HG02759 (cell line): ENCODE data around the gene QSOX2.

ENCODE experiments used
- ATAC-seq: cut with Tn5 transposase; IDR thresholded peaks from one replicate; pipeline ENCODE4 v1.9.1; 2021; ENCODE audit warnings: mild to moderate bottlenecking, moderate library complexity; ENCODE audit not compliant: unreplicated experiment

QSOX2 gene, protein sequence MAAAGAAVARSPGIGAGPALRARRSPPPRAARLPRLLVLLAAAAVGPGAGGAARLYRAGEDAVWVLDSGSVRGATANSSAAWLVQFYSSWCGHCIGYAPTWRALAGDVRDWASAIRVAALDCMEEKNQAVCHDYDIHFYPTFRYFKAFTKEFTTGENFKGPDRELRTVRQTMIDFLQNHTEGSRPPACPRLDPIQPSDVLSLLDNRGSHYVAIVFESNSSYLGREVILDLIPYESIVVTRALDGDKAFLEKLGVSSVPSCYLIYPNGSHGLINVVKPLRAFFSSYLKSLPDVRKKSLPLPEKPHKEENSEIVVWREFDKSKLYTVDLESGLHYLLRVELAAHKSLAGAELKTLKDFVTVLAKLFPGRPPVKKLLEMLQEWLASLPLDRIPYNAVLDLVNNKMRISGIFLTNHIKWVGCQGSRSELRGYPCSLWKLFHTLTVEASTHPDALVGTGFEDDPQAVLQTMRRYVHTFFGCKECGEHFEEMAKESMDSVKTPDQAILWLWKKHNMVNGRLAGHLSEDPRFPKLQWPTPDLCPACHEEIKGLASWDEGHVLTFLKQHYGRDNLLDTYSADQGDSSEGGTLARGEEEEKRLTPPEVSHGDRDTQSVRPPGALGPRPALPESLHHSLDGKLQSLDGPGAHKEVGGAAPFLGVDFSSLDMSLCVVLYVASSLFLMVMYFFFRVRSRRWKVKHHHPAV

DNA sequence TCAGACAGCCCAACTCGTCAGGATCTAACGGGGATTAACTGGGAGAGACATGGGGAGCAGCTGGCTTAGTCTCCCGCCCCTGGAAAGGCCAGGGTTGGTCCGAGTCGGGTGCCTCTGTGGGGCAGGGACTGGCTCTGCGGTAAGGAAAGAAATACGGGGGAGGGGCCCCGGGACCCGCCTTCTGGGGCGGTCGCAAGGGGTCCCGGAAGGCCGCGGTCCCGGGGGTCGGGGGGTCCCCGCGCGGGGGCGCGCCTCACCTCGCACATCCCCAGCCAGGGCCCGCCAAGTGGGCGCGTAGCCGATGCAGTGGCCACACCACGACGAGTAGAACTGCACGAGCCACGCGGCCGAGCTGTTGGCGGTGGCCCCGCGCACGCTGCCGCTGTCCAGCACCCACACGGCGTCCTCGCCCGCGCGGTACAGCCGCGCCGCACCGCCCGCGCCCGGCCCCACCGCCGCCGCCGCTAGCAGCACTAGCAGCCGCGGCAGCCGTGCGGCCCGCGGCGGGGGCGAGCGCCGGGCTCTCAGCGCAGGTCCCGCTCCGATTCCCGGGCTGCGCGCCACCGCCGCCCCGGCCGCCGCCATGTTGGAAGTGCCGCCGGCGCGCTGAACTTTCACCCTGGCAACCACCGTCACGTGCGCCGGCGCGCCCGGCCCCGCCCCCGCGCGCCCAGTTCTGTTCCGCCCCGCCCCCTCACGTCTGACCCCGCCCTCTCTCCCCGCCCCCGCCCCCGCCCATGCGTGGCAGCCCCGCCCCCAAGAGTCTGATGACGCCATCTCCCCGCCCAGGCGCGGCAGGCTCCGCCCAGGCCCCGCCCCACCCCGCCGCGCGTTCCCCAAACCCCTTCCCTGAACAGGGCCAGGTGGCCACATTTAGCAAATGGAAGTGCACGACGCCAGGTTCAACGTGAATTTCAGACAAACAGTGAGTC, at the start of gene QSOX2:
Gene QSOX2, minus strand, starts transcription at position 594 of the 932 bp plus-strand sequence. Its CDS starts 9 bp downstream, at position 585.
- peak; percentile 68 for ATAC-seq

DNA sequence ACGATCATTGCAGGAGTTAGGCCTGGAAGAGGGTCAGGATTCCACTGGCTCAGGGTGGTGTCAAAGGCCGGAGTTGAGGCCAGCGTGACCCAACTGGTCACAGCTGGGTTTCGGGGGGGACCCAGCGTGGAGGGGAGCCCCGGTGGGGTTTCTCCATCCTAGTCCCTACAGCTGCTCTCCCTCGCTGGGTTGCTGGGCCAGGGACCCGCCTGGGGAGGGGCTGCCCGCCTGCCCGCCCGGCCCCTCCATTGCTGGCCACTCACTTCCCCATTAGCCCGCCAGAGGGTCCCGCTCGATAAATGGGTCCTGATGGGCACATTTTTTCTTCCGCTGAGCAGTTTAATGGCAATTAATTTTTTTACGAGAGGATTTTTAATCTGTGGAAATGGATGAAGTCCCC, 49.4 kb upstream of the QSOX2 start:
- ATAC-seq: no peak

DNA sequence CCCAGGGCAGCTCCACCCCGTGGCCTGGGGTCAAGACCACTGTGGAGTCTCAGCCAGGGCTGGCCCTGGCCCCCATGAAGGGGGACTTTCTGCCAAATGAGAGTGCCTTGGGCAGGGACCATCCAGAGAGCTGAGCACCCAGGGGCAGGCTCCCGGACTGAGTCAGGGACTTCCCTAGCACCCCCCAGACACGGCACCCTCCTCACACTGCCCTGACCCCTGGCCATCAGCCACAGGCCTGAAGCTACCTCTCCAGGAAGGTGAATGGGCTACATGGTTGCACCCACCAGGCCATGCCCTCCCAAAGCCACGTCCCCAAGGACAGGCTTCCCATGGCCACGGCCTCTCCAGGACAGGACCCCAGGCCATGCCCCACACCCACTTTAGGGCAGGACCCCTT, 48.8 kb upstream of the QSOX2 start:
- no peak for ATAC-seq

DNA sequence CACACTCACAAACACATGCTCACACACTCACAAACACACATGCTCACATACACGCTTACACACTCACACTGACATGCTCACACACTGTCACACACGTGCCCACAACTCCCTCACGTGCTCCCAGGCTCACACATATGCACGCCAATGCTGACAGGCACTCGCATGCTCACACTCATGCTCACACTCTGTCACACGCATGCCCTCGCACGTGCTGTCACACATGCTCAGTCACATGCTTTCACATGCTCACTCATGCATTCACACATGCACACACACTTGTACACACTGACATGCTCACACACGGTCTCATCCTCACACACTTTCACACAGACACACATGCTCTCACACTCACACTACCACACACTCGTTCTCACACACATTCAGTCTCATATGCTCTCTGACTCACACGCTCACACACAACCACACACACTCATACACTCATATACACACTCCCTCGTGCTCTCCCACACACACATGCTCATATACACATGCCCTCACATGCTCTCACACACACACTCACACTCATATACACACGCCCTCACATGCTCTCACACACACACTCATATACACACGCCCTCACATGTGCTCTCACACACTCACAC, 48.0 kb upstream of the QSOX2 start:
- no peak for ATAC-seq

DNA sequence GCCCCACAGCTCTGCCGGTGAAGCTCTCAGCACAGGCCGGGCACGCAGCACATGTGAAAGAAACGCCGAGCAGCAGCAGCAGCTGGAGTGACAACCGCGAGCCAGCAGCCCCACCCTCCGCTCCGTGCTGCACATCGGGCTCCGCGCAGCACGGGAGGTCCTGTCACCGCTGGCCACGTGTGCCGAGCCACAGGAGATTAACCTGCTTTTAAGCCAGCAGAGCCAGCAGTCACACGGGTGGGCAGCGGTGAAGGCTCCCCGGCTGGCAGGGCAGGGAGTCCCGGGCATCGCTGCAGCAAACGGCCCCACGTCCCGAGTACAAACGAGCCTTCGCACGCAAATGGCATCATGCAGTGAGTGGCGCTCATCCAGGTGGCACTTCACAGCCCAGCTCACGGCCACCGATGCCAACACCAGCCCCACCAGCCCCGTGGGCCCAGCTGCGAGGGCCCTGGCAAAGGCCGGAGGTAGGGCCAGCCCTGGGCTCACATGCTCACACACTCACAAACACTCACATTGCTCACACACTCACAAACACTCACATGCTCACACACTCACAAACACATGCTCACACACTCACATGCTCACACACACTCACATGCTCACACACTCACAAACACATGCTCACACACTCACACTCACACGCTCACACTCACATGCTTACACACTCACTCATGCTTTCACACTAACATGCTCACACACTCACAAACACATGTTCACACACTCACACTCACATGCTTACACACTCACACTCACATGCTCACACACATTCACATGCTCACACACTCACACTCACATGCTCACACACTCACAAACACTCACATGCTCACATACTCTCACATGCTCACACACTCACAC, 47.2 kb upstream of the QSOX2 start:
- ATAC-seq: no peak

DNA sequence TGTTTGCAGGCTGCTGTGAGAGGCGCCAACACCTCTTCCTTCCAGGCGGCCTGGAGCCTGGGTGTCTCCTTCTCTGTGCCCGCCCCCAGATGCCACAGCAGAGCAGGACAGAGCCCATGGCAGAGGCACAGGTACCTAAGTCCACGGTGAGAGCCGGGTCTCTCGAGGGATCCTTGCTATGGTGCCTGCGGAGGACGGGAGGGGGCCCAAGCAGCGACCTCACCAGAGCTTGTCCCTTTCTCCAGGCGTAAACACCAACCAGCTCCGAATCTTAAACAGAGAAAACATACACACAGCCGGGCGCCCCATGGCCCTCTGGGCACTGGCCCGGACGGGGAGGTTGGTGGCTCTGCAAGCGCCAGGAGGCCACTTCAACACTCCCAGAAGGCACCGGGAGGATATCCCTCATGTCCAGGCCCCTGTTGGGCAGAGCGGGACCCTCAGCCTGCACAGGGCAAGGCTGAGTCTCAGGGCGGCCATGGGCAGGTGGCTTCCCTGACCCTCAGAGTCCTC, 46.5 kb upstream of the QSOX2 start:
- ATAC-seq: no peak

DNA sequence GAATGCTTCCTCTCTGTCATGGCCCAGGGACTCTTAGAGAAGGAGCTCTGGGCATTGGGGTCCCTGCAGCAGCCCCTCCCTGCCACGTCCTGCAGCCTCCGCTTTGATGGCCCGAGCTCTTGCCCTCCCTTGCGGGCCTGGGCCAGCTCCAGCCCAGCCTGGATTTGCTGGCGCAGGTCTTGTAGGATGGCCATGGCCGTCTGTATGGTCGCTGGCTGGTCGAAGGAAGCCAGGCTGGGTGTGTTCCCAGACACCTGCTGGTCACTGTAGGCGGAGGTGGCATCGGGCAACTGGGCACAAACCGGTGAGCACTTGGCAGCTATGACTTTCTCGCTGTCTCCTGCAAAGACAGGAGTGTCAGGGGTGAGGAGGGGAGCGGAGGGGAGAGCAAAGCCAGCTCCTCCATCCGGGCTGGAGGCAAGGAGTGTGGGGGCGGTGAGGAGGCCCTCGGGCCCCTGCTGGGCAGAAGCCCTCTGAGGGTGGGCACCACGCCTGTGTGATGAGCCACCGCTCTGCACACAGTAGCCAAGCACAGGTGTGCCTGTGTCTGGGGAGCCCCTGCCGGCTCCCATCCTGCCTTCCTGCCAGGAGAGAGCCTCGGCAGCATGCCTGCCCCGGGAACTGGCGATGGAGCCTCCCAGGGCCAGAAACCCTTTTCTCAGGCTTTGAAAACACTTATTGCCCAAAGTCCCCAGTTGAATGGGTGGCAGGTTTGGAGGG, 45.9 kb upstream of the QSOX2 start:
- ATAC-seq: no peak

DNA sequence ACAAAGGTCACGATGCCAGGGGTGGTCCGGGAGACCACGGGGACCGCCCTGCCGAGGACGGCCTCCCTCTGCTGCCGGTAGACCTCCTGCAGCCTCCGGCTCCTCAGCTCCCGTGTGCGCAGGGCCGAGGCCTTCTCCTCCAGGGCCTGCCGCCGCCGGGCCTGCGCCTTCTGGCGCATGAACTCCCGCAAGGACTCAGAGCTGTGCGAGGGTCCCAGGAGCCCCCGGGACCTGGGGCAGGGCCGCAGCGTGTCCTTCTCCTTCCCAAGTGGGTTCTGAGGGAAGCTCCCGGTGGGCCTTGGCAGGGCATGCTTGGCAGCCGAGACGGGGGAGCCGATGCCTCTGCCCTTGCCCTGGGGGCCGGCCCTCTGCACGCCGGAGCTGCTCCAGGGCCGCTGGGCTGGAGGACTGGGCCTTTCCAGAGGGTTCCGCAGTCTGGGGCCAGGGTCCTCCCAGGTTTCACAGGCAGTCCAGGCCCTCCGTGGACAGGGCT, 44.9 kb upstream of the QSOX2 start:
- no peak for ATAC-seq

DNA sequence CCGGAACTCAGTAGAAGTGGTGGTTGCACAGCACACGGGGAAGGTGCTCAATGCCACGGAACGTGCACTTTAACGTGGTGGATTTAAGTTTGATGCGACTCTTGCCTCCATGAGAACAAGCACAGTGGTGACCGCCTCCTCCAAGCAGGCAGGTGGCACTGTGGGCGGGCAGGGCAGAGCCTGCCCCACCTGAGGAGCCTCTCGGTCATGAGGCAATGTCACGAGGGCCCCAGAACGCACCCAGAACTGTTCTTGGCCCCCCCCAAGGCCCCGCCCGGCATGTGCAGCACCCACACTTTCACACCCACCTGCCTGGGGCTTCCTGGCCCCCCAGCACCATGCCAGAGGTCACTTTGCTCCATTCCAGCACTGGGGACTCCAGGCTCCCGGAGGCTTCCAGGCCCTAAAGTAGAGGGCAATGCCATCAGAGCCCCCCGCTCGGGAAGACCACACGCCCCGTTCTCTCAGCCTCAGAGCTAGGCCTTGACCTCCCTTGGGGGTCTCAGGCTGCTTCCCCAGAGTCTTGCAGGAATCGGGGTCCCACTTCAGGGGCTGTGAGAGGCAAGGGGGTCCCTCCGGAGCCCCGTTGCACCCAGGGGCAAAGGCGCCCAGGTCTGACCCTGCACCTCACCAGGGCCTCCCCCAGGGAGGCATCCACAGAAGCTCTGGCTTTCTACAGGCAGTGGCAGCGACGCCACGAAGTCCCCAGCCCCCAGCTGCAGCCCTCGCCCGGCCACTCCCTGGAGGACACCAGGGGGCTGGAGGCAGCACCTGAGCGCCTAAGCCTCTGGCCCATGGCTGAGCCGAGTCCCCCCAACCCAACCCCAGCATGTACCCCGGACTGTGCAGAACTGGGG, 44.3 kb upstream of the QSOX2 start:
- no peak for ATAC-seq

DNA sequence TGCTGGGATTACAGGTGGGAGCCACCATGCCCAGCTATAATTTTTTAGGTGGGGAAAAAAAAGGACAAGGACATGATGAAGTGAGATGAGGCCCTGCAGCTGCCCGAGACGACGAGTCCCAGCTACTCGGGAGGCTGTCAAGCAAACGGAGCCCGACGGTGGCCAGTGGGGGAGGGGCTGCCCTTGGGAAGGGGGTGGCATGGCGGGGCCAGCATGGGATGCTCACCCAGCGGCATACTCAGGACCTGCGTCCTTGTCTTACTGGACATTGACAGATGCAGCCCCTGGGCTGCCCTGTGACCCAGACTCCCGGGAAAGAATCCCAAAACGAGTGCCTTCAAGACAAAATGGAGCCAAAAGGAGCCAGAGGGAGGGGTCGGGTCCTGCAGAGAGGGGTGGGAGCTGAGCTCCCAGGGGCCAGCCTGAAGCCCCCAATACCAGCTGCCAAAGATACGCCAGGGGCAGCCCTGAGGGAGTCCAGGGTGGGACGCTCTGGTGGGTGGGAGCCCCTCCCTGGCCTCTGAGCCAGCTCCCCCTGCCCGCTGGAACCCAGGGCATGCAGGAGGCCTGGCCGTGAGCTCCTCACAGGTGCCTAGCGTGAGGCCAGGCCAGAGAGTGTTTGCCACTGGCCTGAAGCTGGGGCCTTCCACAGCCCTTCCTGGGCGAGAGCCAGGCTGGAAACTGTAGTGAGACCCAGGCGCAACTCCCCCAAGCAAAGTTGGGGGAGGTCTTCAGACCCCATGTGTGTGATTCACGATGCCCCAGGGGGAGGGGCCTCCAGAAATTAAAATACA, 42.5 kb upstream of the QSOX2 start:
- no peak for ATAC-seq

DNA sequence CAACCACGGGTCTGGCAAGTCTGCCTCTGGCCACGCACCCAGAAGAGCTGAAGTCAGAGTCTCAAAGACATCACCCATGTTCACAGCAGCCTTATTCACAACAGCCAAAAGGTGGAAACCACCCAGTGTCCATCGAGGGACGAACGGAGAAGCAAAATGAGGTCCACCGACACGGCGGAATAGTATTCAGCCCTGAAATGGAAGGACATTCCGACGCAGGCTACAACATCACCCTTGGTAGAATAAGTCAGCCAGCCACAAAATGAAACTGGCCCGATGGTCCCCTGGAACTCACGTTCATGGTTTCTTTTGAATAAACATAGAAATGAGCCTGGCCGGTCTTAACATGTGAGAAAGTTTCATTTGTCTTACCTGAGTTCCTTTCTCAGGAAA, 41.4 kb upstream of the QSOX2 start:
- ATAC-seq: no peak

DNA sequence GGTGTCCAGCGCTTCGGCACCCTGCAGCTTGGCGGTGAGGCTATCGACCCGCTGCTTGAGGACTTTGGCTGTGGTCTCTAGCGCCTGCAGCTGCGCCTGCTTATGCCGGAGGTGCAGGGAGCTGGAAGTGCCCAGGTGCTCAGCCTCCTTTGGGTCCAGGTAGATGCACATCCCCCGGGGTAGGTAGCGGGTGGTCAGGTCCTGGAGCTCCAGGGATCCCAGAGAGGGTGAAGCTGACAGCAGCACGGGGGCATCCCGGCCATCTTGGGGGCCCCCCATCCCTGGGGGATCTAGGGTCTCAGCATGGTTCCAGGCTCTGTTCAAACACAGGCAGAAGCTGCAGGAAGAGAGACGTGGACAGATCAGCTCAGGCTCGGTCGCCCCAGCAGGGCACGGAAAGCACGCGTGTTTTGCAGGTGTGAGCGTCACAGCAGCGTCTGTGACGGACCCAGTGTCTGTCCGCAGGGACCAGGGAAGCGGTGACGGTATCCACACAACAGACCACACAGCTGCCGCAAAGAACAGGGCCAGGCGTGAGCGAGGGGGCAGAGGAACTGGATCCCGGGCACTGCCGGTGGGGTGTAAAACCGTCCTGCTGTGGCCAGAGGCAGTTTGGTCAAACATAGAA, 40.9 kb upstream of the QSOX2 start:
- ATAC-seq: no peak

DNA sequence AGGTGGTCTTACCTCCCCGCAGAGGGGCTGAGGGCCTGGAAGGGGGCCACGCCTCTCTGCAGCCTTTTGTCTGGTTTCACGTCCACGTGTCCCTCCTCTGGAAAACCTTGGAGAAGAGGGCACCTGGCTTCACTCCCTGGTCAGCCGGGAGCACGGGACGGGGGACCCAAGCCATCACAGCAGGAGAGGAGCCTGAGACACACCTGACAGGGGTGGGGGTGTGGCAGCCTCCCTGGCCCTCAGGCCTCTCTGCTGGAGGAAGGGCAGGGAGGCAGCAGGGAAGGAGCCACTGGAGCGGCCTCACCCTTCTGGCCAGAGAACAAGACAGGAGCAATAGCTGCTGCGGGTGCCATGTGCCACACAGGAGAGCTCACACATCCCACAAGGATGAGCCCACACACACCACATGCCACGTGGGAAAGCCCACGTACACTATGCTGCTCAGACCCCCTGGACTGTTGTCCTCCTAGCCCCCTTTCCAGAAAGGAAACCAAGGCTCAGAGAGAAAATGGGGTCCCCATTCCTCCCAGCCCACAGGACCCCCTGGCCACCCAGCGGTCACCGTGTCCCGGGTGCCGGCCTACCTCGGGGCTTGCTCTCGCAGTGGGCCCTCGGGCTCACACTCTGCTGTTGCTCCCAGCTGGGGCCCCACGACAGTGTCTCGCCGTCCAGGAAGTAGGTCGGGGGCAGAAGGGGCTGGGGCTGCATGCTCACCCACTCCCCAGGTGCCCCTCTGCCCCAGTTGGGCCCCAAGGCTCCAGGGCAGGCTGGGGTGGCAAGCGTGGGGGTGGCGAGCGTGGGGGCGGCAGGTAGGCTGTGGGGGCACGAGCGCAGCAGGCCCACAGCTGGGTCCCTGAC, 40.1 kb upstream of the QSOX2 start:
- ATAC-seq: no peak

DNA sequence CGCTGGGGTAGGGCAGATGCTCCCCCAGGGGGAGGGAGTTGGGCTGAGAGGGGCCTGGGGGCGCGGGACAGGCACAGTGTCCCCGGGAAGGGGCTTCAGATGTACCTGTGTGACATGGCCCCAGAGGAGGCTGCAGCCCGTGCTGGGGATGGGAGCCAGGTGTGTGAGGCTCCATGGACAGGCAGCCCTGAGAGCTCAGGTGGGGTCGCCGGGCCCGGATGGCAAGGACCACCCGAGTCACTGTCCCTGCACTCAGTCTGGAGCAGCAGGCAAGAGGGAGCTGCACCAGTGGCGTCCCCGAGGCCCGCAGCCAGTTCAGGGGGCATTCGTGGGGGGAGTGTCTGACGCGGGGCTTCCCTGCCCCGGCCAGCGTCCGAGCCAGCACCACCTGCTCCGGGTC, 39.3 kb upstream of the QSOX2 start:
- ATAC-seq: no peak

DNA sequence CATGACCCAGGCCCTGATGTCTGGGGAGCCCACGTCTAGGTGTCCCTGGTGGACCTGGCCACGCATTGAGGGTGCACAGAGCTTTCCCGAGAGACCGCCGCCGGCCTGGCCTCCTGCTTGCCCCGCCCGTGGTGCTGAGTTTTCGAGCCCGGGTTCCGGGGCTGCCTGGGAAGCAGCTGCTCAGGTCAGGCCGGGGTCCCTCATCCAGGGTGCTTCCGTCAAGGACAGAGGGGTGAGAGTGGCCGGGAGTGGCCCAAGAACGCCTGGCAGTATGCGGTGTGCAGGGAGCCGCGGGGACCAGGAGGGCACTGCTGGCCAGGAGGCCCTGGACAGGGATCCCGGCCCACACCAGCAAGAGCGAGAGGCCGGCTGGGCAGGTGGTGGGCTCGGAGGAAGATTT, 38.7 kb upstream of the QSOX2 start:
- ATAC-seq: no peak
